AG10803 (cell line): ENCODE results near the gene ANKRD44.
A peak's percentile ranks its signal among the peaks of the same experiment; 100 is the strongest.

Experiments
- DNase-seq: peaks from one replicate; pipeline ENCODE4 v3.0.0; 2010; ENCODE audit warnings: low read depth
- H3K4me3 ChIP-seq: 2 replicates; pipeline ENCODE4 v1.5.1; 2011; ENCODE audit warnings: mild to moderate bottlenecking, low read length, control low read depth
- TF ChIP-seq, protein P1 (sequence below): conservative IDR thresholded peaks from 2 replicates; pipeline ENCODE4 v1.5.1; 2011; ENCODE audit warnings: mild to moderate bottlenecking, low read length, control low read depth, inconsistent platforms

The ANKRD44 gene

DNA sequence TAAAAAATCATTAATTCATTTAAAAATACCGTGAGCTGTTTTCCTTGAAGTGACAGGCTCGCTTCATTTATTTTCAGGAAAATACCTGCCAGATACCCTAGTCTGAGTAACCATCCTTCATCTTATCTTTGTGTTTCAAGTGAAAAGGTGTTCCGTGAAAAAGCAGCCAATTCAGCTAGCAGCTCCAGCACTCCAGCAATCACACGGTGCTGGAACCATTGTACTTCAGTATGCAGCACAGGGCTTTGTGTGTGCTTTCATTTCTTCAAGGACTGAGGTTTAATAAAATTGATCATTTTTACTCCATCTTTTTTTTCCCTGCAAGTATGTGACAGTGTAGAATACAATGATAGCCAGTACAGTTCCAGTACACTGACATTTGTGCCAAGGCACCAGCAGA is 344.9 kb downstream of the ANKRD44 start:
- H3K4me3 ChIP-seq: no peak overlapping the region
- TF ChIP-seq, protein P1, sequence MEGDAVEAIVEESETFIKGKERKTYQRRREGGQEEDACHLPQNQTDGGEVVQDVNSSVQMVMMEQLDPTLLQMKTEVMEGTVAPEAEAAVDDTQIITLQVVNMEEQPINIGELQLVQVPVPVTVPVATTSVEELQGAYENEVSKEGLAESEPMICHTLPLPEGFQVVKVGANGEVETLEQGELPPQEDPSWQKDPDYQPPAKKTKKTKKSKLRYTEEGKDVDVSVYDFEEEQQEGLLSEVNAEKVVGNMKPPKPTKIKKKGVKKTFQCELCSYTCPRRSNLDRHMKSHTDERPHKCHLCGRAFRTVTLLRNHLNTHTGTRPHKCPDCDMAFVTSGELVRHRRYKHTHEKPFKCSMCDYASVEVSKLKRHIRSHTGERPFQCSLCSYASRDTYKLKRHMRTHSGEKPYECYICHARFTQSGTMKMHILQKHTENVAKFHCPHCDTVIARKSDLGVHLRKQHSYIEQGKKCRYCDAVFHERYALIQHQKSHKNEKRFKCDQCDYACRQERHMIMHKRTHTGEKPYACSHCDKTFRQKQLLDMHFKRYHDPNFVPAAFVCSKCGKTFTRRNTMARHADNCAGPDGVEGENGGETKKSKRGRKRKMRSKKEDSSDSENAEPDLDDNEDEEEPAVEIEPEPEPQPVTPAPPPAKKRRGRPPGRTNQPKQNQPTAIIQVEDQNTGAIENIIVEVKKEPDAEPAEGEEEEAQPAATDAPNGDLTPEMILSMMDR: no peak
- DNase-seq: no peak

DNA sequence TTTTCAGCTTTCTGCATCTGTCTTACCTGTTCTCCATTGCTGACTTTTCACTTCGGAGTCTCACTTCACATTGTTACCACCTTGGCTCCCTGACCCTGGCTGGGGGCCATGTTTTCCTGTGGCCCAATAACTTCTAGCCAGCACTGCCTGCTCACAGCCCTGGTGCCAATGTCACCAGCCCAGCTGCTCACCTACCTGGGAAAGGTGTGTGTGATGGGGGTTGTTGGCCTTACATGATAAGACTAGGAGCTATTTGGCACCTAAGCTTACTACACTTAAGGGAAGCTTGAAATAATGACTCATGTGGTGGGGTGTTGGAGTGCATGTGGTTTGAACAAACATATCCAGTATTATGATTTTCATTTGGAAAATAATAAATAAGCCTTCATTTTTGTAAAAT is 346.6 kb downstream of the ANKRD44 start:
- no peak for DNase-seq
- no peak overlapping the region for H3K4me3 ChIP-seq
- TF ChIP-seq, protein P1: no peak

DNA sequence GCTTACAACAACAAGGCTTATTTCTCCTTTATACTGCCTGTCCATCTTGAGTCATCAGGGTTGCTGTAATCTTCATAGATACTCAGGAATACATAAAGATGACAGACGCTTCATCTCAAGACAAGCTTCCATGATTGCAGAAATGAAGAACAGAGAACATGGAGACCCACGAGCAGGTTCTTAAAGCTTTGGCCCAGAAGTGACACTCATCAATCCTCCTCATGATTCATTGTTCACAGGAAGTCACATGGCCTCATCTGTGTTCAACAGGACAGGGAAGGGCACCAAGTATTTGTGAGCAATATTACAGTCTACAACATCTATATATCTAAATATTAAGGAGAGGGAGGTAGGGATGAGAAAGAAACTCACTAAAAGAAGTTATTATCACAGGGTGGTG is 347.5 kb downstream of the ANKRD44 start:
- DNase-seq: no peak
- no peak overlapping the region for H3K4me3 ChIP-seq
- TF ChIP-seq, protein P1: no peak

DNA sequence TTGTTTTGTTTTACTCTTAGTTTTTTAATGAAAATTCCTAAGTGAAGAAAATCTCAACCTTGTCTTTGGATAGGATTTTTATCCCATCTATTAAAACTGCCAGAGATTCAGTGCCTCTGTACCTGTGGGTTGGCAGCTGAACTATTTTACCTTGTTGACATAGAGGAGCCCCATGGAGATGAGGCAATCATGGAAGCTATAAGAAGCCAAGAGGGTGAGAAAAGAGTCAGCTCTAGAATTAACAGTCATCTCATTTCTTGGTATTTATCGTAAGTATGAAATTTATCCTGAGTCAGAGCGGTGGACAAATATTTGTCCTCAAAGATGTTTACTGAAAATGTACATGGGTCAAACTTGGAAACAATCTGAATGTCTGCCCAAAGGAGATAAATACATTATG is 348.3 kb downstream of the ANKRD44 start:
- TF ChIP-seq, protein P1: no peak
- no peak for DNase-seq
- H3K4me3 ChIP-seq: no peak overlapping the region

DNA sequence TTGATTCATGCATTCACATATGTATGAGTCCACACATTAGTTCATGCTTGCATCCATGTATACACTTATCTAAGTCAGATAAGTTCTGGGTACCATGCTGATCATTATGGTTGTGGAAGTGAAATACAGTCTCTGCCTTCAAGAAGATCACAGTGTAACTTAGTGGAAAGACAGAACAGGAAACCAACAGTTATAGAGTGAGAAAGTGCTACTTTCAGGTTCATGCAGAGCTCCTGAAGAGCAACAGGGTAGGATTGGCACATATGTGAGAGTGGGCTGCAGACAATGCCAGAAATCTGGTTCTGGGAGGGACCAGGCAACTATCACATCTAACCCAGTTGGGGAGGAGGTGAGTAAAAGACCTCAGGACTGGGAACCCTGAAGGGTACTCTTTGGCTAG is 348.7 kb downstream of the ANKRD44 start:
- TF ChIP-seq, protein P1: no peak
- DNase-seq: no peak
- H3K4me3 ChIP-seq: no peak overlapping the region

DNA sequence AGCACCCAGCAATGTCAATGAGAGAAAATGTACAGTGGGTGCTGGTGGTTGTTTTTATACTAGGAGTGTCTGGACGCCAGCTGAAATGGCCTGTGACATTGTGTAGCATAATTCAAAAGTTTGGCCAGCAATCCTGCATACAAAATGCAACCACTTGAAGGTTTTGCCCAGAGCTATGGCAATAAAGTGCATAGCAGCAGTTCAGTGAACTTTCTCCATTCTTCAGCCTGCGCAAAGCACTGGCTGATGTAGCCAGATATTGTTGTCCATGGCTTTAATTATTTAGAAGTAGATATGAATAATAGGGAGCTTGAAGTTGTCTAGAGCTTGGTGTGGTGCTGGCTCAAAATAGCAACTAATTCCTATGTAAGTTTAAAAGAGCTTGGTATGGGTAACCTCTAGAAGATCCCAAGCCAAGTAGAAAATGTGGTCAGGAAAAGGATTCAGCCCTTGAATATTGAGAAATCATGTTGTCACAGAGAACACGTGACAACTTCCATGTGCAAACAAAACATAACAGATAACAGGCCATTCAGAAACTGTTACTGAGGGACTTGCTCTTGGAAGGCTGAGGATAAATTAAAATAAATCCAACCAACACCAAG is 350.7 kb downstream of the ANKRD44 start:
- TF ChIP-seq, protein P1: no peak
- peak; percentile 61 for DNase-seq
- no peak overlapping the region for H3K4me3 ChIP-seq

DNA sequence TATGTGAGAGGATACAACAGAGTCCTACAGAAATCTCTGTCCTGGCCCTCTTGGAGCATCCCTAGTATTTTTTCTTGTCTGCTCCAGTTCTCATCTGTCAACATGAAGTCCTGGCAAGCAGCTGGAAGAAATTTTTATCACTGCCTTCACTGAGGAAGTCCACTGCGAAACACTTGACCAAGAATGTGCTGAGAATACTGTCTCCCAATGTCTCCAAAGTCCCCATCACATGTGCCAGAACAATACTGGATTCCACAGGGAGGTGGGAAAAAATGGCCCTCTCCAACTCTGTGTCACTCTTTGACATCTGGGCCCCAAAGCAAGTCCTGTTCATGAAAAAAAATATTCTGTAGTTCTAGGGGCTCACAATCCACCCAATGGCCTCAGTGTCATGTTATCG is 351.3 kb downstream of the ANKRD44 start:
- no peak for DNase-seq
- TF ChIP-seq, protein P1: no peak
- H3K4me3 ChIP-seq: no peak overlapping the region
